ENCODE measurements around the gene ATP6V1E1. TPM values are rescaled to one million over a fixed set of nuclear protein-coding genes. Genes with fewer than 3 reads are reported as not detected.

ATP6V1E1 gene
- total RNA-seq, 1 donor from 2014 or later = 109 TPM

GRCh38 chr22:17633998-17634323, 5.4 kb upstream of the ATP6V1E1 start:
- no peak for TF ChIP-seq CTCF (conservative IDR thresholded peaks at IDR 0.05; ENCODE audit: low read depth, low read length)
- H3K4me3 ChIP-seq (ENCODE audit: low read depth, low read length) = no peak overlapping the region
- DNase-seq (ENCODE audit: low read depth) = no peak

DNA sequence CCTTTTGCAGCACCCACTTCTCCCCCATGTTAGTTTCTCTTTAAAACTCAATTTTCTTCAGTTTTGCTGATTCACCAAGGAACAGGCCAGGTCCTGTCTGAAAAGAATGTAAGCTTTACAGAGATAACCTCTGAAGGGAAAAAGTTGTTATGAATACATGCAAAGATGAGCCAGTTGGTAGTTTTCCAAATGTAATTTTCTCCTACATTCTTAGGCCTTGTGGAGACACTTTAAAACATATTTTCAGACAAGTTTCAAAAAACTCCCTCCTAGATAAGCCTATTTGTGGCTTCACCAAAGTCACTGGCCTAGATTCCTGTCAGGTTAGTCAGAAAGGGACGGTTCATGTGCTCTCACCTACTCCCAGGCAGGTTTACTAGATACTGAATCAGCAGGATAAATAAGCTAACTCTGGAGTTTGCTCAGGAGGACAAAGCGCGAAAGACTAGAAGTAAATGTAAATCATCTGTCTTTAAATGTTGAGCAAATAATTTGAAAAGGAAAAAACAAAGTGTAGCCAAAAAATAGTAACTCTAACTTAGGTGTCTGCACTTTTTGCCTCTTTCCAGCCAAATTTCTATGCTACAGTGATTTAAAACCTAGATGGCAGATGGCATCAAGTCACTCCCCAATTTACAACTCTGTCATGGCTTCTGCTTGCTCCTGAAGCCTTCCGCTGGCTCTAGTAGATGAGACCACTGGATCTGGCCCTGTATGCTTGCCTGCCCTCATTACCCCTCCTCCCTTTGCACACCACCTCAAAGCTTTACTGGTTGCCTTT, 4.9 kb upstream of the ATP6V1E1 start:
- H3K4me3 ChIP-seq (ENCODE audit: low read depth, low read length) = no peak overlapping the region
- no peak for TF ChIP-seq CTCF (conservative IDR thresholded peaks at IDR 0.05; ENCODE audit: low read depth, low read length)
- DNase-seq (ENCODE audit: low read depth) = peak; percentile 92

DNA sequence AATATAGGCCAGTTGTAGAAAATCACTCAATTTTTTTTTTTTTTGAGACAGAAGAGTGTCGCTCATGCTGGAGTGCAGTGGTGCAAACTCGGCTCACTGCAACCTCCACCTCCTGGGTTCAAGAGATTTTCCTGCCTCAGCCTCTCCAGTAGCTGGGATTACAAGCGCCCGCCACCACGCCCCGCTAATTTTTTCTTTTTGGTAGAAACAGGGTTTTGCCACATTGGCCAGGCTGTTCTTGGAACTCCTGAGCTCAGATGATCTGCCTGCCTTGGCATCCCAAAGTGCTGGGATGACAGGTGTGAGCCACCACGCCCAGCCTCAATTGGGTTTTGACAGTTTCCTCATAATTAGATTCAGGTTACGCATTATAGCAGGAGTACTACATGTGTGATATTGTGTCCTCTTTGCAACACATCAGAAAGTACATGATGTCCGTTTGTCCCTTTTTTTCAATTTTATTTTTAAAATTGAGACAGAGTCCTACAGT, 2.6 kb upstream of the ATP6V1E1 start:
- no peak for DNase-seq (ENCODE audit: low read depth)
- TF ChIP-seq CTCF (conservative IDR thresholded peaks at IDR 0.05; ENCODE audit: low read depth, low read length) = no peak
- no peak overlapping the region for H3K4me3 ChIP-seq (ENCODE audit: low read depth, low read length)

GRCh38 chr22:17629641-17630040, 1.1 kb upstream of the ATP6V1E1 start:
- H3K4me3 ChIP-seq (ENCODE audit: low read depth, low read length) = peak overlapping the region; percentile 99
- TF ChIP-seq CTCF (conservative IDR thresholded peaks at IDR 0.05; ENCODE audit: low read depth, low read length) = no peak
- DNase-seq (ENCODE audit: low read depth) = no peak

GRCh38 chr22:17629173-17629489, 582 bp upstream of the ATP6V1E1 start:
- DNase-seq (ENCODE audit: low read depth) = no peak
- TF ChIP-seq CTCF (conservative IDR thresholded peaks at IDR 0.05; ENCODE audit: low read depth, low read length) = no peak
- H3K4me3 ChIP-seq (ENCODE audit: low read depth, low read length) = peak overlapping the region; percentile 99

- TF ChIP-seq CTCF (conservative IDR thresholded peaks at IDR 0.05; ENCODE audit: low read depth, low read length) = no peak
- DNase-seq (ENCODE audit: low read depth) = no peak
- peak overlapping the region; percentile 99 for H3K4me3 ChIP-seq (ENCODE audit: low read depth, low read length)
Observed at GRCh38 chr22:17627961-17628405, 566 bp downstream of the ATP6V1E1 start.

GRCh38 chr22:17613280-17613679, 15.3 kb downstream of the ATP6V1E1 start:
- TF ChIP-seq CTCF (conservative IDR thresholded peaks at IDR 0.05; ENCODE audit: low read depth, low read length) = no peak
- H3K4me3 ChIP-seq (ENCODE audit: low read depth, low read length) = no peak overlapping the region
- no peak for DNase-seq (ENCODE audit: low read depth)
